DMS 273 (cell line): ENCODE data around the gene OR2B2.
"Not testable (repeated sequence)": the region's sequence is repeated elsewhere in the genome, so short reads cannot be mapped to it uniquely, and the experiment has no call there.

Experiments
- DNase-seq: peaks from one replicate; lab custom pipeline; 2025; ENCODE audit not compliant: unreplicated experiment; lab: John Stamatoyannopoulos, UW

Gene OR2B2

DNA sequence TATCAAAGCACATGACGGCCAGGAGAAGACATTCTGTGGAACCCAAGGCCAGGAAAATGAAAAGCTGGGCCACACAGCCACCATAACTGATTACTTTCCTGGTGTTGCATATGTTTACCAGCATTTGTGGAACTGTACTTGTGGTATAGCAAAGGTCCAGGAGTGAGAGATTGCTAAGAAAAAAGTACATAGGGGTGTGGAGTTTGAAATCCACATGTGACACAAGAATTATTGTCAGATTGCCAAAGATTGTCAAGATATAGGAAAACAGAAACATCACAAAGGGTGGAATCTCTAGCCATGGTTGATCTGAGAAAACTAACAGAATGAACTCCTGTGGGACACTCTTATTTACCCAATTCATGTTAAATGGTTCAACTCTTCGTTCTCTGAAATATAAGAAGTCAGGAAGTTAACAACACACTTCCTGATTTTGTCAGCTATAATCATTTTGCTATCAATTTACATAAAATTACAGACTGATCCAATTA is at the start of gene OR2B2:
TSS of gene OR2B2 (minus strand) at position 441 of the 491 bp plus-strand sequence. CDS start at position 364, 77 bp downstream.
- DNase-seq = no peak

DNA sequence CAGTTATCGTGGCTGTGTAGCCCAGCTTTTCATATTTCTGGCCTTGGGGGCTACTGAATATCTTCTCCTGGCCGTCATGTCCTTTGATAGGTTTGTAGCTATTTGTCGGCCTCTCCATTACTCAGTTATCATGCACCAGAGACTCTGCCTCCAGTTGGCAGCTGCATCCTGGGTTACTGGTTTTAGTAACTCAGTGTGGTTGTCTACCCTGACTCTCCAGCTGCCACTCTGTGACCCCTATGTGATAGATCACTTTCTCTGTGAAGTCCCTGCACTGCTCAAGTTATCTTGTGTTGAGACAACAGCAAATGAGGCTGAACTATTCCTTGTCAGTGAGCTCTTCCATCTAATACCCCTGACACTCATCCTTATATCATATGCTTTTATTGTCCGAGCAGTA is 45.3 kb upstream of the OR2B2 start:
- no peak for DNase-seq

DNA sequence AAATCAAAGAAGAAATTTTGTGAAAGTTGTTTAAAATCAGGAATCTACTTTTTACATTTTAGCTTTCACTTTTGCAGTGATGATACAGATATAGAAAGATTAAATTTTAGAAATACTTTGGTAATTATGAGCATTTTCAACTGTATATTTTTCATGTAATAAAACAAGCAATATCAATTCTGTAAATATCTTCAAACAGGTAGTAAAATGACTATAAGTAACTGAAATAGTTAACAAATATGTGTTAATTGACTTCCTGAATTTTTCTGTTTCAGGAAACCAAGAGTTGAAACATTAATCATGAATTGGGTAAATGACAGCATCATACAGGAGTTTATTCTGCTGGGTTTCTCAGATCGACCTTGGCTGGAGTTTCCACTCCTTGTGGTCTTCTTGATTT is 44.7 kb upstream of the OR2B2 start, which contains the start of gene OR2B6:
TSS of gene OR2B6 (plus strand) at position 301 of the 400 bp plus-strand sequence. CDS start at position 301, 0 bp downstream.
- no peak for DNase-seq

DNA sequence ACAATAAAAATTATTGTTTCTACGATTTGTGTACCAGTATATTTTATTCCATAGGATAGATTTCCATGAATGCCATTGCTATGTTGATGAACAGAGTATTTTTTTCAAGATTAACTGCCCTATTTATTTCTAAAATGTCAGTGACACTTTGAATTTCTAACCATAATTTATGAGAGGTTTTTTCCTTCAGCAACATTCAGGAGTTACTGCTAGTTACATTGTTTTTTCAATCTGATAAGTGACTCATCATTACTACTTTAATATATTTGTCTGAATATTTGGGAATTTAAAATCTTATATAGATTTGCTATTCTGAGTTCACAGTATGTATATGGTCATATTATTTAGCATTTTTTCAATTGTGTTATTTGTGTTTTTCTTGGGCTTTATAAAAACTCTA is 38.8 kb upstream of the OR2B2 start:
- no peak for DNase-seq

DNA sequence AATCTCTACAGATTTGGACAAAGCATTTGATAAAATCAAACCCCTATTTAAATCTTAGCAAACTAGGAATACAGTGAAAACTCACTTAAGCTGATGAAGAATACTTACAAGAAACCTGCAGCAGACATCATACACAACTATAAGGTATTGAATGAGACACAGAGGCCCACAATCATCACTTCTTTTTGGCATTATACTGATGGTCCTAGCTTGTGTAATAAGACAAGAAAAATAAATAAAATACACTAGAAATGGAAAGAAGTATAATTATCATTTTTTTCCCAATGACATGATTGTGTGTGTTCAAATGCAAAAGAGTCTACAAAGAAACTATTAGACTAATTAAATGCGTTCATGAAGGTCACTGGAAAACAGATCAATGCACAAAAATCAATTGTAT is 36.0 kb upstream of the OR2B2 start:
- DNase-seq = no peak

DNA sequence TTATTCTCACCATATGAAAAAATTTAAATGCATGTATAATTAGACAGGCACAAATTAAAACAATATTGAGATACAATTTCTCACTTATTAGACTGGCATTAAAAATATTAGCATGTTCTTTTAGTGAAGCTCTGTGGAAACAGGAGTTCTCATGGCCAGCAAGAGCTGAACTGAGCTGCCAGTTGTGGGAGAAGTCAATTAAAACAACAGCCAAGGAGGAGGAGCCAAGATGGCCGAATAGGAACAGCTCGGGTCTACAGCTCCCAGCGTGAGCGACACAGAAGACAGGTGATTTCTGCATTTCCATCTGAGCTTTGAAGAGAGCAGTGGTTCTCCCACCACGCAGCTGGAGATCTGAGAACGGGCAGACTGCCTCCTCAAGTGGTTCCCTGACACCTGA is 30.9 kb upstream of the OR2B2 start:
- DNase-seq = not testable (repeated sequence)

DNA sequence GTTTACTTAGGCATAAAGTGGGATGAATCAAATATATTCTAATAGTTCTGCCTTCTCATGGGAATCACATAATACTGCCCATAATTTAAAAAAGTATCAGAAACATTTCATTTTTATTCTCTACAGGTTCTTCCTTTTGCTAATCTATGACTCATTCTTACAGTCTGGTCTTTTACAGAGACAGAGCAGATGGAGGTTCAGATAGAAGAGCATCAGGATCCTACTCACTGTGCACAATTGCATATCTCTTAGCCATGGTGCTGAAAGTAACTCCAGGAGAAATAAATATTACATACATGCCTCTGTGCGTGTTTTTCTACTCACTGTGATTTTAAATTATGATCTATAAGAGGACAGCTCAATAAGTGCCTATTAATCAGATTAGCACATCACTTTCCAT is 28.6 kb upstream of the OR2B2 start:
- peak; percentile 2 for DNase-seq

DNA sequence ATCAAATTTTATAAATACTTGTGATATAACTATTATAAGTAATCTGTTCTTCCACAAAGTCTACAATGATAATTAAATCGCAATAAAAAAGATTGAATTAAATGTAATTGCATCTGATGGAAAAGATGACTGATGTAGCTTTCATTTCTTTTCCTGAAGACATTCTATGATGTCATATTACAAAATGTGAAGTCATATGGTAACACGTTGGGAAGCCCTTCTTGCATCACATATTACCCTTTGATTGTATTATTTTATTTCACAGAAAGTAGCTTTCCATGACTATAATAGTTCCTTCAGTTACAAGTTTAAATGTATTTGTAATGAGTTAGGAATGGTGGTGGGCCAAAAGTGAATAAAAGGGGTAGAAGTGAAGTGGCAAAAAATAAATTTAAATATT is 19.0 kb upstream of the OR2B2 start:
- DNase-seq = no peak

DNA sequence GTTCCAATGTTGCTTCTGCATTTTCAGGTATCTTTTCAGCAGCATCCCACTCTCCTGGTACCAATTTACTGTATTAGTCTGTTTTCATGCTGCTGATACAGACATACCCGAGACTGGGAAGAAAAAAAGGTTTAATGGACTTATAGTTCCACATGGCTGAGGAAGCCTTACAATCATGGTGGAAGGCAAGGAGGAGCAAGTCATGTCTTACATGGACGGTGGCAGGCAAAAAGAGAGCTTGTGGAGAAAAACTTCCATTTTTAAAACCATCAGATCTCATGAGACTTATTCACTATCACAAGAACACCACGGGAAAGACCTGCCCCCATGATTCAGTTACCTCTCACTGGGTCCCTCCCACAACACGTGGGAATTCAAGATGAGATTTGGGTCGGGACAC is 17.7 kb upstream of the OR2B2 start:
- not testable (repeated sequence) for DNase-seq

DNA sequence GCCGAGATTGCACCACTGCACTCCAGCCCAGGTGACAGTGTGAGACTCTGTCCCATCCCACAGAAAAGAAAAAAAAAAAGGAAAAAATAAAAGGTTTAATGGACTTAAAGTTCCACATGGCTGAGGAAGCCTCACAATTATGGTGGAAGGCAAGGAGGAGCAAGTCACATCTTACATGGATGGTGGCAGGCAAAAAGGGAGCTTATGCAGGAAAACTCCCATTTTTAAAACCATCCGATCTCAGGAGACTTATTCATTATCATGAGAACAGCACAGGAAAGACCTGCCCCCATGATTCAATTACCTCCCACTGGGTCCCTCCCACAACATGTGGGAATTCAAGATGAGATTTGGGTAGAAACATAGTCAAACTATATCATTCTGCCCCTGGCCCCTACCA is 15.8 kb upstream of the OR2B2 start:
- DNase-seq = not testable (repeated sequence)

DNA sequence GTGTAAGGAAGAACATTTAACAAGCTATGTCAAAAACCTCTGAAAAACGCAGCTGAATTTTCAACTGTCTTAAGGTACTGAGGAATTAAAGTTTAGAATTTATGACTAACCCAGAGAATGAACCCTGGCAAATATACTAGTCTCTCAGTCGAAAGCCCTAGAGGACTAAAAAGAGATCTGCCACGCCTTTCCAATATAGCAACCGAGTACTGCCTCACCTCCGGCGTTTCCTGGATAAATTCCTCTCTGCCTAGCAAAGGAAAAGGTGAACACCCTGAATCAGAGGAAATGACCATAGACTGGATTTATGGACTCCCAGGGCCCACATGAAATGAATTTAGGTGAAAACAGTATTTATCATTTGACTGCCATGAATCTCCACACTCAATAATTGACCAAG is 12.0 kb upstream of the OR2B2 start:
- no peak for DNase-seq

DNA sequence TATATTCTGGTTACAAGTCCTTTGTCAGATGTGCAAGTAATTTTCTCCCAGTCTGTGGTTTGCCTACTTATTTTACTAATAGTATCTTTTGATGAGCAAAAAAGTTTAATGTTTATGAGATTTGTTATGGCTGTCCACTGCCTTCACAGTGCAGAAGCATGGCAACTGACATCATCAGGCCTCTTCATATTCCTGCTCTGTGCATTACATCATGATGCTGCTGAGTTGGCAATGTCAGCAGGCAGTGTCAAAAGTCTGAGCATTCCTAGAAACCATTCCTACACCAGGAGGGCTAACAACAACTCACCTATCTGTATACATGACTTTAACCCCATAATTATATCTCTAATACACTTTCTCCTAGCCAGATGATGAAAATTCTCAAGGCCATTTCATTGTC is 10.8 kb upstream of the OR2B2 start:
- peak; percentile 4 for DNase-seq

DNA sequence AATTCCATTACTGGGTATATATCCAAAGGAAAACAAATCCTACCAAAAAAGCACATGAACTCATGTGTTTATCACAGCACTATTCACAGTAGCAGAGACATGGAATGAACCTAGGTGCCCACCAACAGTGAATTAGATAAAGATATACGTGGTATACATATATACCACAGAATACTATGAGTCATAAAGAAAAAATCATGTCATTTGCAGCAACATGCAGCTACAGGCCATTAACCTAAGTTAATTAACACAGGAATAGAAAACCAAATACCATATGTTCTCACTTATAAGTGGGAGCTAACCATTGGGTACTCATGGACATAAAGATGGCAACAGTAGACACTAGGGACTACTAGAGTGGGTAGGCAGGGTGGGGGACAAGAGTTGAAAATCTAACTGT is 4.2 kb downstream of the OR2B2 start:
- DNase-seq = no peak

DNA sequence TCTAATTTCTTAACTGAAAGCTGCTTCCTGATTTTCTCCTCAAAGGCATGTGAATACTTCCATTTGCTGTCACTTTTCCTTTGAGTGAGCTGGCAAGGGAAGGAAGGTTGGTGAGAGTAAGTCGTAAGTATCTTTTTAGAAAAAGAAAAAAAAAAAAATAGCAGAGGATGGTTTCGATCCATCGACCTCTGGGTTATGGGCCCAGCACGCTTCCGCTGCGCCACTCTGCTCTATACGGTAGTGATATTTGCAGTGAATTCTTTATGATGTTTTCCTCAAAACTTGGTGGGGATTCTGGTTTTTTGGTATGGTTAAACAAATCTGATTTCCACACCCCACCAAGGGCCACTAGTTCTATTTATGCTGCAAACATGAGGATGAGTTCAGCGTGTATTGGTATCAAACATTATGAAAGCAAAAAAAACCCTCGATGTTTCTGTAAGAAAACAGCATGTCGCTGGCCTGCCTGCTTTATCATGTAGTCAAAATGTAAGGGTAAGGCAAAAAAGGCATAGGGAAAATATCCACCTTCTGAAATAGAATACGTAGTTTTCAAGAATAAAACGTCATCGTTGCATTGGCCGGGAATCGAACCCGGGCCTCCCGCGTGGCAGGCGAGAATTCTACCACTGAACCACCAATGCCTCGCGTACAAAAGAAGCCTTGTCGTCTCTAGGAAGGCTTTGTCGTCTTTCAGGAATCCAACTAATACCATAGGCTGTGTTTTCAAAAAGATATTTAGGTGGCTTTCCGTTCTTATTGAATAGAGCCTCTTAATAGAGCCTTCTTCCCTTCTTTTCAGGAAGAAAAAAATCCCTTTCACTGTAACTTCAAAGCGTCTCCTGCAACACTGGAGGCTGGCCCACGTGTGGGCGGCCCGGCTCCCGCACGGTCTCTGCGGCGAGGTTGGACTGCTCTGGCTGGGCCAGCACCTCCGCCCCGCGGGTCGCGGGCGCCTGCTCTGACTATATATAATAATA is 9.6 kb downstream of the OR2B2 start:
- DNase-seq = peak; percentile 93

DNA sequence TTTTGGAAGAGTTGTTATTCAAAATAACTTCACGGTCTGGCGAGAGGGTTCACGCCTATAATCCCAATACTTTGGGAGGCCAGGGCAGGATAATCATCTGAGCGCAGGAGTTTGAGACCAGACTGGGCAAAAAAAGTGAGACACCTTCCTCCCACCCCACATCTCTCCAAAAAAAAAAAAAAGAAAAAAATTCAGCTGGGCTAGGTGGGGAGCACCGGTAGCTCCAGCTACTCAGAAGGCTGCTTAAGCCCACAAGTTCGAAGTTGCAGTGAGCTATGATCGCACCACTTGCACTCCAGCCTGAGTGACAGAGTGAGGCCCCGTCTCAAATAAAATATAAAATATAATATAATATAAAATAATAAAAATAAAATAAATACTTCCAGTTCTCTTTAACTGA is 10.4 kb downstream of the OR2B2 start:
- DNase-seq = peak; percentile 26

DNA sequence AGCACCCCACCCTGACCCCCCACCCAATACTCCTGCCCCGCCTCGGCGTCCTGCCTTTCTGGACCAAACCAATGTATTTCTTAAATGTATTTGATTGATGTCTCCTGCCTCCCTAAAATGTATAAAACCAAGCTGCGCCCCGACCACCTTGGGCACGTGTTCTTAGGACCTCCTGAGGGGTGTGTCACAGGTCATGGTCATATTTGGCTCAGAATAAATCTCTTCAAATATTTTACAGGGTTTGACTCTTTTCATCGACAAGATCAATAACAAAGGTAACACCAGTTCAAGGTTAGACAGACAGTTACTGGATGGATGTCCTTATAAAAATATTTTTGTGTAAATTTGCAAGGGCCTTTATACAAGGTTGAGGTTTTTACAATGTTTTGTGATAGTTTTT is 12.0 kb downstream of the OR2B2 start:
- DNase-seq = not testable (repeated sequence)

DNA sequence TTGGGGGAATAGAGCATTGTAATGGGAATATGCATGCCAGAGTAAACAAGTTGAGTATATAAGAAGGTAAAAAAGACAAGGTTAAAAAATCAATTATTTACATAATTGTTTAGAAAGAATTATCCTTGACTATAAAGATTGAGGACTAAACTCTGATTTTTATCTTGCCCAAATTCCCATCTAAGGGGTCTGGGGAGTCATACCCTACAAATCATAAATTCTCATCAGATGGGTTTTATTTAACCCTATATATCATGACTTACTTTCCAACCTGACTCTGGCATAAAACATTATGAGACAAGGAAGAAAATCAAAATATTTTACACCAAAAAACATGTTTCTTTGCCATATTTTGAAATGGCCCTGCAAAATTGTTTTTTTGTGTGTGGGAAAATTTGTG is 12.7 kb downstream of the OR2B2 start:
- DNase-seq = no peak

DNA sequence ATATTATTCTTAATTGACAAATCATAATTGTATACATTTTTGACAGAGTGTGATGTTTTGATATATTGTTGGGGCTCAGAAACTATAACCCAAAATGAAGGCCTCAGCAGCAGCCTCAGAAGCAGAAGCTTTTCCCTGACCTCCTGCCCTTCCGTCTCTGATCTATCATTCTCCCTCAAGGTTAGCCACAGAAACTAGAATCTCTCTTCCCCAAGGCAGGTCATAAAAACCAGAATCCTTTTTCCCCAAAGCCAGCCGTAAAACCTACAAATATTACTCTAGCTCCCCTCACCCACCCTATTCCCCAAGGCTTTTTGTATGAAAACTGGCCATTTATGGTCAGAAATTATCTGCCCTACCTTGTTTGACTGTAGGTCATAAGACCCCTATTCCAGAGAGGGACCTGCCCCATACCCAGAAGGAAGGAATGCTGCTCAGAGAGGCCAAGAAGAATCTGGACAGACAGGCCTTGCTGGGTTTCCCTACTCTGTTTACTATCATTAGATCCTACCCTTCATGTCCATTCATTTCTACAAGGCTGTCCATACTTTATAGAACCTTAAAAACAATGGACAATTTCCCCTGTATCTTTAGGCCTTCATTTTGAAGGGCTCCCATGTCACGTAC is 14.5 kb downstream of the OR2B2 start:
- DNase-seq = no peak

DNA sequence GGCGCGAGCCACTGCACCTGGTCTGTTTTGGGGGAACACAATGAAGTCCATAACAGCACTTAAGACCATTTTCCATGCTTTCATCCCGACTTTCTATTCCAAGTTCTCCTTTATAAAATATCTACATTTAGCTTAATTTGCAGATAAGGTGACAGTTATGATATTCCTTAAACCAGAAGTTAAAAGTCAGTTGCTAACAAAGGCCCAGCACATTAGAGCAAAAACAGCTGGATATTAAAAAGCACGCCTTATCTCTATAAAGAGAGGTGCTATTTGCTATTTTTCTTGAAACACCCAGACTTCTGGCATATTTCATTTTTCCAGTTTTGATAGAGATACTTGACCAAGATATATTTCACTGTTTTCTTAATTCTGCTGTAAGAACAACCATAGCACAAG is 15.8 kb downstream of the OR2B2 start:
- no peak for DNase-seq

DNA sequence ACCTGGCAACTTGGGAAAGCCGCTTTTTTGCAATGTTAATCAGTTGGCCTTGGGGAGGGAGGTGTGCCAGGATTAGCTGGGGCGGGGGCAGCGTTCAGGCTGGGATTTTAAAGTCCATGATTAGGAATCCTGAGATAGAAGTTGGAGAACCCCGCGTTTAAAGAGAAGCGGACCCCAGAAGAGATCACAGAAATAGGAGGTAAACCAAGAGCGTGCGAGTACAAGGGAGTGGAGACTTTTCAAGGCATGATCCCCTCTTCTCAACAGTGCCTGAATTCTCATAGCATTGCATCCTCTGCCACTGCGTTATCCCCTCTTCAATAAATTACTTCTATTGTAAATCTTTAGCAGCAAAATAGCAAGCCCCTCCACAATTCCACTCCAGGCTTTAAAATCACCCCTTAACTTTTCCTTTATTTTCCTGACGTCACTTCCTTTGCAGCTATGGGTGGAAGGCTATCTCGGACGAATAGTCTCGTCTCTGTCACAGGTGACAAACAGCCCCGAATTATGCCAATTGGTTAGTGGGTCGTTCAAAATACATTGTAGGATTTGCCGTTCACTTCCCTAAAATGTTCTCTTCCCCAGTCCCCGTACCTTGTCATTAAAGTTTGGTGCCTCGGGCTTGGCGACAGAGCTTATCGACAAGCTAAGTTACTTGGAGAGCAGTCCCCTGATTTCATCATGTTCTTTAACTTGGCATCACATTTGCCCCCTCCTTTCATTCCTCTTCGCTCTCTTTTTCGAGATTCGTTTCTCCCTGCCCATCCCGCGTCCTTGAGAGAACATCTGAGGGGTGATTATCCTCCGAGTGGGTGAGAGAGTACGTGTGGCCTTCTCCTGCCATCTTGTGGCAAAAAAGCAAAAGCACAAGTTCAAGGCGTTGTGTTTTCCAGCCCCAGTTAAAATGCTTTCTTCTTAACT is 17.1 kb downstream of the OR2B2 start:
- DNase-seq = peak; percentile 94
